Activated CD4-positive, alpha-beta T cell treated with anti-CD3 and anti-CD28 coated beads, Interleukin-2, Interleukin-4, amounts not matched to agents 100 ng/mL and 50 ng/mL, durations not matched to agents 16 hours and 8 hours (primary cell): ENCODE data around the gene CTU1.

Experiments
- DNase-seq: peaks from one replicate; pipeline ENCODE4 v3.0.0-alpha.2; 2020; ENCODE audit warnings: low spot score

The CTU1 gene

GRCh38 chr19:51082611-51083010, 25.6 kb downstream of the CTU1 start, which contains the start of gene KLK14:
KLK14 (minus strand) TSS chr19:51082887; CDS start chr19:51082614, 273 bp downstream.
- no peak for DNase-seq

- DNase-seq, result no peak
Measured at GRCh38 chr19:51081476-51081875, 26.7 kb downstream of the CTU1 start.

- DNase-seq, result no peak
Measured at GRCh38 chr19:51079481-51080110, 28.6 kb downstream of the CTU1 start.

GRCh38 chr19:51078731-51079130, 29.5 kb downstream of the CTU1 start:
- no peak for DNase-seq

GRCh38 chr19:51078104-51078503, 30.1 kb downstream of the CTU1 start:
- no peak for DNase-seq

GRCh38 chr19:51076631-51077213, 31.5 kb downstream of the CTU1 start:
- no peak for DNase-seq

- DNase-seq, result no peak
Measured at GRCh38 chr19:51075998-51076397, 32.2 kb downstream of the CTU1 start.

GRCh38 chr19:51071095-51071405, 37.2 kb downstream of the CTU1 start:
- no peak for DNase-seq

GRCh38 chr19:51070334-51071094, 37.7 kb downstream of the CTU1 start:
- no peak for DNase-seq

GRCh38 chr19:51066393-51067186, 41.6 kb downstream of the CTU1 start:
- no peak for DNase-seq

GRCh38 chr19:51065221-51065960, 42.8 kb downstream of the CTU1 start:
- no peak for DNase-seq

- DNase-seq, result no peak
Measured at GRCh38 chr19:51064534-51065220, 43.5 kb downstream of the CTU1 start, which contains the start of gene KLK13. KLK13 (minus strand) TSS chr19:51065092; CDS start chr19:51065067, 25 bp downstream.

- DNase-seq, result no peak
Measured at GRCh38 chr19:51063664-51064063, 44.5 kb downstream of the CTU1 start.

- no peak for DNase-seq
Measured at GRCh38 chr19:51060973-51061372, 47.2 kb downstream of the CTU1 start.

- DNase-seq, result no peak
Measured at GRCh38 chr19:51060336-51060735, 47.9 kb downstream of the CTU1 start.

- no peak for DNase-seq
Measured at GRCh38 chr19:51059715-51060114, 48.5 kb downstream of the CTU1 start.

GRCh38 chr19:51055866-51056265, 52.3 kb downstream of the CTU1 start:
- DNase-seq, result no peak
